Activated CD8-positive, alpha-beta memory T cell treated with anti-CD3 and anti-CD28 coated beads, Interleukin-2, amount 50 U/mL, for 4 hours (primary cell): ENCODE data around the gene ATP1A2.
"Not testable (repeated sequence)": the region's sequence is repeated elsewhere in the genome, so short reads cannot be mapped to it uniquely, and the experiment has no call there.

Source experiments
- DNase-seq: peaks from one replicate; pipeline ENCODE4 v3.0.0-alpha.2; 2020

The ATP1A2 gene

DNA sequence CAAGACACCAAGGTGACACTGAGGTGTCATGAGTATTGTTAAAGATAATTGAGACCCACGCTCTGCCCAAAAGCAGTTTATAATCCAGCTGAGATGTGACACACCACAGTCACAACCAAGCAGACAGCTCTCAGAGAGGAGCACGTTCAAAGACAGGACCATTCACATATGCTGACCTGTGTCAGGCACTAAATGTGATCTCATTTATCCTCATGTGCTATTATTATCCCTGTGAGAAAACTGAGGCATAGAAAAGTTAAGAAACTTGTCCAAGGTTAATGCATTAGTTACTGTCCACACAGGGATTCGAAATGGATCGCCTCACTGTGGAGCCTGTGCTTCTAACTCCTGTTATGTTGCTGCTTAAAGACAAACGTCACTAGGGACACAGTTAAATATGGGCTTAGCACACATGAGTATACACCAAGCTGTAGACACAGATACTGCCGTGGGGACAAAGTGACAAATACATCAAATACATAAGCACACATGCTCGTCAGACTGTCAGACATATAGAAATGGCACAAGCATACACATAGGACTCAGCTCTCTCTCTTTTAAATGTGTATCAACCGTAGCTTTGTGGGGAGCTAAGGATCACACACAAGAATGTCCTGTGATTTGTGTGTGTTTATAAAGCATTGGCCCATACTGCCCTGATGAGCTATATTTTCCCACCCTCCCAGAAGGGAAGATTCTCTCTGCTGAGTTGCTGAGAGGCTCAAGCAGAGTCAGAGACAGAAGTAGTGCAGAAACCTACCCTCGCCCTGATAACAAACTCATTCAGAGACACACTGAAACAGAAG, 13.6 kb upstream of the ATP1A2 start:
- no peak for DNase-seq

DNA sequence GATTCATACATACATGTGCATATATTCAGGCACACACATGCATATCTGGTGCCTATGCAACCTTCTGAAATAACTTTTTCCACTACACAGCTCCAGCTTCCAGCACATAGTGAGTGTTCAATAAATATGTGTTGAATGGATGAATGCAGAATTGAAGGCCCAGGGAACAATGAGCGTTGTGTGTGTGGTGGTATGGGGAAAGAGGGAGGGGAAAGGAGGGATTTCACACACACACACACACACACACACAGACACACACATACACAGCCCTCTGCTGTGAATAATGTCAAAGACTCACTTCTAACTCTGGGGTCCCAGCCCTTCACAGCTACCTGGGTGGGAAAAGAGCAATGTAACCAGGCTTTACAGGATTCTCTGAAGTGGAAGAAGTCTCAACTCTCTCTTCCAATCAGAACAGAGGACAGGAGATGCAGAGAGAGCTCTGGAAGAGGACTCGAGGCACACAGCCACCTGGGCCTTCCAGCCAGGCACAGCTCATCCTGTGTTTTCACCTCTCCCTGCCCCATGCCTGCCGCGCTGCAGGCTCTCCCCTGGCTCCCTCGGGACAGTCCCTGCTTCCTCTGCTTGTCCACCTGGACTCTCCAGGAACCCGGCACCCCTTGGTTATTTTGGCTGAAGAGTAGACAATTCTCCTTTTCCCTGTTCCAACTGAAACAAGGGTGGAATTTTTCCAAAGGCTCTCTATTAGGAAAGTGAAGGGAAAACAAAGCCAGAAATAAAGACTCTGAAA, 11.7 kb upstream of the ATP1A2 start:
- no peak for DNase-seq

DNA sequence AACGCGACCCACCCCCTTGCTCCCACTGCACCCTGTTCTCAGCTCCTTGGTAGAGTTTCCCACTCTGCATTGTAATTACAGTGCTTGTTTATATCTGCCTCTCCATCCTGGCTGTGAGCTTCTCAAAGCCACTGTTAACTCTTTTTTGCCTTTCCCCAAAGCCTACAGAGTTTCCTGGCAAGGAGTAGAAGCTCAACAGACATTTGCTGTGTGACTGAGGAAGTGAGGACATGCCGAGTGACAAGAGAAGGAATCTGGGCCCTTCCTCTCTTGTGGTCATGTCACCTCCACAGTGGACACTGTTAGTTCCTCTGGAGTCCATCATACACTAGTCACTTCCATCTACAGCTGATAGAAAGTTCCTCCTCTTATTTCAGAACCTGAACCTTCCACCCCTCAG, 11.1 kb upstream of the ATP1A2 start:
- no peak for DNase-seq

DNA sequence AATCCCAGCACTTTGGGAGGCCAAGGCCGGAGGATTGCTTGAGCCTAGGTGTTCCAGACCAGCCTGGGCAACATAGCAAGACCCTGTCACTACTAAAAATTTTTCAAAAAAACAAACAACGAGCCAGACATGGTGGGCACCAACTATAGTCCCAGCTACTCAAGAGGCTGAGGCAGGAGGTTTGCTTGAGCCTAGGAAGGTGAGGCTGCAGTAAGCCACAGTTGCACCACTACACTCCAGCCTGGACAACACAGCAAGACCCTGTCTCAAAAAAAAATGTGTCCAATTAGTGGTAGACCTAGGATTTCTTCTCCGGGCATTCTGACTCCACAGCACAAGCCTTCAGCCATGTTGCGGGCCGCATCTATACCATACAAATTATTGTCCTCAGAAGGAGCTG, 10.4 kb upstream of the ATP1A2 start:
- no peak for DNase-seq

DNA sequence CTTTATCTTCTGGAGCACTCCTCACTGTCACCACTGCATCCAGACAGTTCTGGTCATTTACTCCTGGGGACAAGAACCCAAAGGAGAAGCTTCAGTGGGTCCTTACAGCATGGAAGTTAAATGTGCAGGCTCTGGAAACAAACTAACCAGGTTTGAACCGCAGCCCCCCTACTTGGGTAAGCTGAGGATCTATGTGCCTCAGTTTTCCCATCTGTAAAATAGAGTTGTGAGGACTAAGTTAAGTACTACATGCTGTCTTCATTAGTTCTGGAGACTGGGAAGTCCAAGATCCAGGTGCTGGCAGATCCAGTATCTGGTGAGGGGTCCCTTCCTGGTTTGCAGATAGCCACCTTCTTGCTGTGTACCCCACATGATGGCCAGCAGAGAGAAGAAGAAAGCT, 8.0 kb upstream of the ATP1A2 start:
- no peak for DNase-seq

DNA sequence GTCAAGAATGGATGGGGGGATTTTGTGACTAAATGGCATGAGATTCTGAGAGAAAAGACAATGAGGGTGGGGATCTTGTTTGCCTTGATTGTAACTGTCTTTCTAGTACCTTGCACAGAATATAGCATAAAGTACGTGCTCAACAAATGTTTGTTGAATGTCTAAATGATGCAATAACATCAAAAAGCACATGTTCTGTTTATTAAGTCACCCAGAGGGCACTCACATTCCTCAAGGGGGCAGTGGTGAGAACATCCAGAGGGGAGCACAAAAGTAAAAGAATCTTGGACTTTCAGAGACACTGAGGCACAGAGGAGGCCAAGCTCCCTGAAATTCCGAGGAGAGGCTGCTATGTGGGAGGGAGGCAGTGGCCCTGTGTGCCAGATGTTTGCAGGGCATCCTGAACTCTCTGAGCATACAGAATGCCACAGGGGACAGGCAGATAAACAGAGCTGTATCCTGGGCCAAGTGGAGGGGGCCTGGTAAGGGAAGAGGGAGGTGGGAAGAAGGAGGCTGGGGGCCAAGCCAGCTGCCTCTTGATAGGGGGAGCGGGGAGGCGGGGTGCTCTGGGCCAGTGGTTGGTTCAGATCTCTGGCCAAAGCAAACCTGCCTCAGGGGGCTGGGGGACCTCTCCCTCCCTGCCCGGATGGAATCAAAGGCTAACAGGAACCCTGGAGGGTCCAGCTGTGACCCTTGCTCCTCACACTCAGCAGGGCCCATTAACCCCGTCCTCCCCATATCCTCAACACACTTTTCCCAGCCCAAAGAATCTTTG, 6.5 kb upstream of the ATP1A2 start:
- no peak for DNase-seq

DNA sequence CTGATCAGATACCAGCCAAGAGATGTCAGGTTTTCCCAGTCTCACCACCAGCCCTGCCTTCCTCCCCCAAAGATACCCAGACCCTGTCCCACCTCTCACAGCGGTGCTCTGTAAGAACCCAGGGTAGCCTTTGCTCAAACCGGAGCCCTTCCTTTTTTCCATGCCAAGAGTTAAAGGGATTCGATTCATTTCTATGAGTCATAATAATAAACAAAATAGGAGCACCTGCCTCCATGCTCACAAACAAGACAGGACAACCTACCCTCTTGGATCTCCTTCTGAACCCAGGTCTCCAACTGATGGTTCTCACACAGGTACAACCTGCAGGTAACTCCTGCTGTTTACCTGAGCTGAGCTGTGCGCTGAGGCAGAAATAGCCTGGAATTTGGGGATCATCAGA, 5.9 kb upstream of the ATP1A2 start:
- DNase-seq = no peak

DNA sequence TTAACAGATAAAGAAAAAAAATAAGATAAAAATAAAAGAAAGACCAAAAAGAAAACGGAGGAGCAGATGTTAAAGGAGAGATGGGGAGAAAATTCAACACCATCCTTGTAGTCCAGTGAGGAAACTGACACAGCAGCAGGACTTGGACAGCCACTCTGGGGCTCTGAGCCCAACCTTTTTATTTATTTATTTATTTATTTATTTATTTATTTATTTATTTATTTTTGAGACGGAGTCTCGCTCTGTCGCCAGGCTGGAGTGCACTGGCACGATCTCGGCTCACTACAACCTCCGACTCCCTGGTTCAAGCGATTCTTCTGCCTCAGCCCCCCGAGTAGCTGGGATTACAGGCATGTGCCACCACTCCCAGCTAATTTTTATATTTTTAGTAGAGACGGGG, 4.1 kb upstream of the ATP1A2 start:
- not testable (repeated sequence) for DNase-seq

DNA sequence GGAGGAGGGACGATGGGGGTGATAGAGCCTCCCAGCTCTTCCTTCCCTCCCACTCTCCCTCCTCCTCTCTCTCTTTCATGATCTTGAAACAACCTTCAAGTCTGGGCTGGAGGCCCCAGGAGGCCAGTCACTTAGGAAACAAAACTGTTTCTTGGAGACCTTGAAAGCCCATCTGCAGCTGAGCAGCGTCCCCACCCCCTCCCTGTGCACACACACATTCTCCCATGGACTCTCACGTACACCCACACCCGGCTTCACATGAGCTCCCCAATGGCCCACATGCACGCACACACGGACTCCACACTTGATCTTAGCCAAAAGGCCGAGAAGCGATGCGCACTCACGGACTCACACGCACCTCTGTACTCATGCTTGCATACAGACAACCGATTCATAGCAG, 3.2 kb upstream of the ATP1A2 start:
- no peak for DNase-seq

DNA sequence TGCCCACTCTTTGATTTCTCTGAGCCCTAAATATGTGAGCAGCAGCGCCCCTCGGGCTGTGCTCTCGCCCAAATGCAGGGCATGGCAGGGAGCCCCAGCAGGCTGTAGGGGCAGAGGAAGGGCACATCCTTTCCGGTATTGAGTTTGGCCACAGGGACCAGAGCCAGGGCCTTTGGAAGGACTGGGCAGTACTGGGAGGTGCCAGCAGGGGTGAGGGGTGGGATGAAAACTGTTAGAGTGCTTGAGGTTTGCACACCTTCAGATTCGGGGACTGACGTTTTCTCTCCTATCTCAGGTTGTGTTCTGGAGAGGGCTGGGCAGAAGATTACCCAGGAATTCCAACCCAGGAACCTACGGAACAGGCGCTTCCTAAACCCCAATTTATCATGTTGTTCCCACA, 2.2 kb upstream of the ATP1A2 start:
- no peak for DNase-seq

DNA sequence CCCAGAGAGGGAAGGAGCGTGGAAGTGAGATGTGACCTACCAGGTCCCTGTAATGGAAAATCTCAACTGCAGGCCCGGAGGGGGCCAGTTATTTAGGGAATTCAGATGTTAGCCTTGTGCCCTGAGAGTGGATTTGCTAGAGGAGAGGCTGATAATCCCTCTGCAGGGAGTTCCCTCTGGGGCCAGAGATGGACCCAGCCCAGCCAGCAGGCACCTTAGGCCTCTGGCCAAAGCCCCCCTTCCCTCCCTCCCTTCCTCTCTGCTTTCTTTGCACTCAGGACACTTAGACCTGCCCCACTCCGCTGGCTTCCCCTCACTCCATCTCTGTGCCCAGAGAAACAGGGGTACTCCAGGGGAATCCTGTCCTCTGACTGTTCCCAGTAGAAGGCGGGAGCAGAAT, 1.5 kb upstream of the ATP1A2 start:
- DNase-seq = no peak

DNA sequence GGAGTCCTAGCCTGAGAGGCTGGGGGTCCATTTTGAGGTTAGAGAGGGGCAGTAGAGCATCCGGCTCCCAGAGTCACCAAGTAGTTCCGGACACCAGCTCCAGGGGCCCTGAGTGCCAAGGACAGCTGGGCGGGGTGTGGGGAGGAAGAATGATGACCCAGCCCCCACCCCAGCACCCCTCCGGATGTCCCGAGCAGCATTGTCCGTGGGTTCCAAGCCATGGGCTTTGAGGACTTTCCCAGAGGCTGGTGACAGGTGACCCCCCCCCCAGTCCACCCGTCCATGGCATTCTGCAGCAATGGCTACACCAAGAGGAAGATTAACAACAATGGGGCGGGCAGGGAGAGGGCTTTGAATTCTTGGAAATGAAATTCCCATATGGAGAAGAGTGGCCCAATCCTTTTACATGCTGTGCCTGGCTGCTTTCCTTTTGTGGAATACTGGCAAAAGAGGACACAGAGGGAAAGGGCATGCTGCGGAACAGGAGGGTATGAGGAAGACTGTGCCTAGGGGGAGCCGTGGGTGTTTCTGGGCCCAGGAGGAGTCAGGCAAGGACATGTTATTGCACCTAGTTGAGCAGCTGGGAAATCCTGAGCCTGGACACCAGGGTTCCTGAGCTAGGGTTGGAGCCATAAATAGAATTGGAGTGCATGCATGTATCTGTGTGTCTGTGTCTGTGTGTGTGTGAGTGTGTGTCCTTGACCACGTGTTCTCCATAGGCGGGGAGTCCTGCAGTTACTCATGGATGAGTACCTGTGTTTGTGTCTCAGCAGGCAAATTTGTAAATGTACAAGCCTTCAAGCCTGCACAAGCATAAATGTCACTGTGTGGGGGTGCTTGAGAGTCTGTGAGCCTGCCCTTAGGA, 956 bp downstream of the ATP1A2 start:
- no peak for DNase-seq

DNA sequence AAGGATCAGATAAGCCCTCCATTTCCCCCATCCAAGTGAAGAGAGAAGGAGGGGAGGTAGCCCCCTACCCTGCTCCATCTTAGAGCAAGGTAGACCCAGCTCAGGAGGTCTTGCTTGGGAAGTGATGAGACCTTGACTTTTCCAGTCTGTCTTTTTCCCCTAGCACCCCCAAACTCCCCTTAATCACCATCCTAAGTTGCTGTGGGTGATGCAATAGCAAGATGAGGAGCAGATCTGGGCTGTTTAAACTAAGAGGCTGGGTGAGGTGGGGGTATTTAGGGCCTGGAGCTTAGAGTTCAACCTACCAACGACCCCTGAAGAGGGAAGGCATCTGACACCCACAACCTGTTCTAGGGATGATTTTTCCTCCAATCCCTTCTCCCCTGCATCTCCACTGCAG, 1.7 kb downstream of the ATP1A2 start:
- DNase-seq = no peak

DNA sequence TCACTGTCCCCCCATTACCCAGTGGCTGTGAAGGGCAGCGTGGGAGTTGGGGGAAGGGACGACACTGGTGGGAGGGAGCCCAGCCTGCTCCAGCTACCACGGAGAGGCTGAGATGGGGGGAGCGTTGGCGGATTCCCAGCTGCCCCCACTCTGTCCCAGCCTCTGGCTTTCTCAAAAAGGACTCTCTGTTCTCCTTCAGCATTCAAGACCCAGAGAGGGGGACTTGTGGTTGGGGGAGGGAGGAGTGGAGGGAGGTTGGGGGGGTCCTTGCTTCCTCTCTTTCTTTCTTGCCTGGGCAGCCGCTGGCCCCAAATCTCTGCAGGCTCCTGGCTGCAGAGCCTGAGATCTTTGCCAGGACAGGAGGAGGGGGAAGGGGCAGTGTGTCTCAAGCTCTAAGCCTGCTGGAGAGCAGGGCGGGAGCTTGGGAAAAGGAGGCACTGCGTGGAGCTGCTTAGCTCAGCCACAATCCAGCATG, 2.2 kb downstream of the ATP1A2 start:
- no peak for DNase-seq

DNA sequence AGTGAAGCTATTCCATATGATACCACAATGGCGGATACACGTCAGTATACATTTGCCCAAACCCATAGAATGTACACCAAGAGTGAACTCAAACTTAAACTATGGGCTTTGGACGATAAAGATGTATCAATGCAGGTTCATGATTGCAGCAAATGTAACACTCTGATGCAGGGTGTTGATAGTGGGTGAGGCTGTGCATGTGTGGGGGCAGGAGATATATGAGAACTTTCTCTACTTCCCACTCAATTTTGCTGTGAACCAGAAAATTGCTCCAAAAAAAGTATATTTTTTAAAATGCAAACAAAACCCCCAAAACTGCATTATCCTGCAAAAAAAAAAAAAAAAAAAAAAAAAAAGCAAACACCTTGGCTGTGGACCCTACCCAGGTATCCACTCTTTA, 3.4 kb downstream of the ATP1A2 start:
- DNase-seq = no peak

DNA sequence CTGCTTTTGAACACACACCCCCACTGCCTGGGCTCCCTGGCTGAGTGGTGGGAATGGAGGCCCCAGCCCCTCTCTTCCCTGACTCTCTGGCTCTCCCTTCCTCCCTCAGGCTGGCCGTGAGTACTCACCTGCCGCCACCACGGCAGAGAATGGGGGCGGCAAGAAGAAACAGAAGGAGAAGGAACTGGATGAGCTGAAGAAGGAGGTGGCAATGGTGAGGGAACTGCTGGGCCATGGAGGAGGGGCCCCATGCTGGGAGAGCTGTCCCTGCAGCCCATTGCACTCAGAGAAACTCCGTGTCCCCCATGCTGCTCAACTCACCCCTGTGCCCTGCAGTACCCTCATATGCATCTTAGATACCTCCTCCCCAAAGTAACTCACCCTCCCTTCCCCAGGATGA, 5.2 kb downstream of the ATP1A2 start:
- no peak for DNase-seq

DNA sequence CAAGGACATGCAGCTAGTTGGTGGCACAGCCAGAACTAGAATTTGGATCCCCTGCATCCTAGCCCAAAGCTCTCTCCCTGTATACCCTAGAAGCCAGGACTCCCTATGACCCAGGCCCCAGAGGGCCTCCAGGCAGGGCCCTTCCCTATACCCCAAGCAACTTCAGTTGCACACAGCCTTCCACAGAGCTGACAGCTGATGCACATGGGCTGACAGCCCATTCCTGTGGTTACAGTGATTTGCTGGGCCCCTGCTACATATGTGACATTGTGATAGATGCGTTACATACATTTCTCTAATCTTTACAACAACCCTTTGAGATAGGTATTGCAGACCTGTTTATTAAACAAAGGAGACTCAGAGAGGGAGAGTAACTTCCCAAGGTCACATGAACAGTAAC, 5.8 kb downstream of the ATP1A2 start:
- DNase-seq = no peak

DNA sequence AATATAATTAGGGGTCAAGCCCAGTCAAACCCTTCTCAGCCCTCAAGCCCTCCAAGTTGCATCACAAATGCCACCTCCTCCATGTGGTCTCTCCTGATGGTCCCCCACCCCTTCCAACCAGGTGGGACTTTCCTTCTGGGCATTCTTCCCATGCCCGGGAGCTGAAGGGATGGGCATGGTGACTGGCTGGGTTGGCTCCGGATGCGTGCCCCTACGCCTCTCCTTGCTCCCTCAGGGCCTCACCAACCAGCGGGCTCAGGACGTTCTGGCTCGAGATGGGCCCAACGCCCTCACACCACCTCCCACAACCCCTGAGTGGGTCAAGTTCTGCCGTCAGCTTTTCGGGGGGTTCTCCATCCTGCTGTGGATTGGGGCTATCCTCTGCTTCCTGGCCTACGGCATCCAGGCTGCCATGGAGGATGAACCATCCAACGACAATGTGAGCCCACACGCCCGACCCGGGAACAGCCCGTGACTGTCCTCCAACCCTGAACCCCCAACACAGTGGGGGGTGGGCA, 7.5 kb downstream of the ATP1A2 start:
- DNase-seq = no peak

DNA sequence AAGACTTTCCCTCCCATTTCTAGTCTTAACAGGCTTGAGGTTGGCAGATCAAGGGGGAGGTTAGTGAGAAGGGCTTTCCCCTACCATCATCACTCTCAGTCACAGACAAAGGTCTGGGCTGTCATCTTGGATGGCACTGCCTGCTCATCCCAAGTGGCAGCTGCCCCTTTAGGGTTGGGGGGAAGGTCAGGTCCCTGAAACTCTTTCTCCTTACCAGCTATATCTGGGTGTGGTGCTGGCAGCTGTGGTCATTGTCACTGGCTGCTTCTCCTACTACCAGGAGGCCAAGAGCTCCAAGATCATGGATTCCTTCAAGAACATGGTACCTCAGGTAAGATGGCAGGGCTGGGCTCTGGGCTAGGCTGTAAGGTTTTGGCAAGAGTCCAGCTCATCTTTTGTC, 8.2 kb downstream of the ATP1A2 start:
- DNase-seq = no peak

DNA sequence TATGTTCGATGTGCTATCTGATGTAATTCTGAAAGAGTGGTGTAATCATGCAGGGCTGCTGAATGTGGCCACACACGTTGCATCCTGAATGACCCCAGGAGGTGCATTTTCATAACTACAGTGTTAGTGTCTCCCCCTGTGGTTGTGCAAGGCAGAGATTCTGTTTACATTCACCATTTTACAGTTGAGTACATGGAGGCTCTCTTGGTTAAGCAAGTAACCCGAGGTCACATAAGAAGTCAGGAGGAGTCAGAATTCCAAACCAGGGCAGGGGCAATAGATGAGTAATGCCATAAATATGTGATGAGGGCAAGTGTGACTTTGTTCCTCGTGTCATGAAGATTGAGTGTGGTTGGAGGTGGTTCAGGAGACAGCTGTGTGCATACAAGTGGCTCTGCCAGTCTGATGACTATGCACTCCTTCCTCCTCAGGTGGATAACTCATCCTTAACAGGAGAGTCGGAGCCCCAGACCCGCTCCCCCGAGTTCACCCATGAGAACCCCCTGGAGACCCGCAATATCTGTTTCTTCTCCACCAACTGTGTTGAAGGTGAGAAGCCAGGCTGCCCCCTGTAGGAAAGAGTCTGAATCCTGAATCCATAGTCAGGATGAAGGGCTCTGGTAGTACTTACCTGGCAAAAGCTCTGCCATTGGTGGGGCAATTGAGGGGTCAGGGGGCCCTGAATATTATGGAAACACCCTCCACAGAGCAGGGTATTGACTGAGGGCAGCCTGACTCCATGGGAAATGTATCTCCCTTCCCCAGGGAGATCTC, 9.3 kb downstream of the ATP1A2 start:
- no peak for DNase-seq

DNA sequence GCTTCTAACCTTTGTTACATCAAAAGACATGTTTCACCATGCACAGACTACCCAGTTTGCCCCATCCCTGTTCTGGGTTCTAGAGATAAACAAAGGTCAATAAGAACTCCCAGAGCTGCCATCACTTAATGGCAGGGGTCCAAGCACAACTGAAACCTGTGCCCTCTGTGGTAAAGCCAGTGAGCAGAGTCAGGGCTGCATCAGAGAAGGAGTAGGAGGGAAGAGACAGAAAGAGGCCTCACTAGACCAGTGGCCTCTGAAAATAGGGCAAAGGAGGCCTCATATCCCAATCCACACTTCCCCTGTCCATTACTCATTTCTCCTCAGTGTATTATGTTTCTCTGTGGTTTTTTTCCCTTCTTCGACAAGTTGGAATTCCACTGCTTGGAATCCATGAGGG, 10.2 kb downstream of the ATP1A2 start:
- no peak for DNase-seq

DNA sequence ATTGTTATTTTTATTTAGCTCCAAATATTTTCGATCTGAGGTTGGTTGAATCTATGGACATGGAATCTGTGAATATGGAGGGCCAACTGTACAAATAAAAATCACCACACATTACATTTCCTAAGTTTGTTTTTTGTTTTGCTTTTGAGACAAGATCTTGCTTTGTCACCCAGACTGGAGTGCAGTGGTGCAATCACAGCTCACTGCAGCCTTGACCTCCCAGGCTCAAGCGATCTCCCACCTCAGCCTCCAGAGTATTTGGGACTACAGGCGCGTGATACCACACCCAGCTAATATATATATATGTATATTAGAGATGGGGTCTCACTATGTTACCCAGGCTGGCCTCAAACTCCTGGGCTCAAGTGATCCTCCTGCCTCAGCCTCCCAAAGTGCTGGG, 10.8 kb downstream of the ATP1A2 start:
- not testable (repeated sequence) for DNase-seq
